ENCODE measurements around the gene RYR1. TPM values are rescaled to one million over a fixed set of nuclear protein-coding genes. Genes with fewer than 3 reads are reported as not detected.
"Not testable (repeated sequence)": the region's sequence is repeated elsewhere in the genome, so short reads cannot be mapped to it uniquely, and the experiment has no call there.

The RYR1 gene
- polyA plus RNA-seq, 3 donors: 5.1 to 6.6 (median 5.2) TPM

- no peak for DNase-seq
Observed at GRCh38 chr19:38616265-38616664, 182.8 kb downstream of the RYR1 start.

- DNase-seq: no peak
Observed at GRCh38 chr19:38617283-38617763, 183.8 kb downstream of the RYR1 start.

- peak; percentile 4 for DNase-seq
Observed at GRCh38 chr19:38617764-38618589, 184.5 kb downstream of the RYR1 start, which contains the start of gene MAP4K1. TSS of gene MAP4K1 (minus strand) at chr19:38617953. CDS start at chr19:38617895, 58 bp downstream.

- peak; percentile 98 for DNase-seq
Observed at GRCh38 chr19:38618590-38619360, 185.3 kb downstream of the RYR1 start, which contains the start of gene EIF3K. TSS of gene EIF3K (plus strand) at chr19:38619188. CDS start at chr19:38619269, 81 bp downstream.

GRCh38 chr19:38619361-38620174 is 186.1 kb downstream of the RYR1 start:
- DNase-seq: no peak

GRCh38 chr19:38624822-38625221 is 191.3 kb downstream of the RYR1 start:
- no peak for DNase-seq

GRCh38 chr19:38626401-38626800 is 192.9 kb downstream of the RYR1 start:
- DNase-seq: no peak

- no peak for DNase-seq
Observed at GRCh38 chr19:38629568-38629967, 196.1 kb downstream of the RYR1 start.

GRCh38 chr19:38631301-38631700 is 197.8 kb downstream of the RYR1 start:
- not testable (repeated sequence) for DNase-seq

GRCh38 chr19:38631811-38632475 is 198.5 kb downstream of the RYR1 start:
- DNase-seq: not testable (repeated sequence)

GRCh38 chr19:38632476-38633213 is 199.2 kb downstream of the RYR1 start:
- no peak for DNase-seq

- no peak for DNase-seq
Observed at GRCh38 chr19:38634757-38635482, 201.4 kb downstream of the RYR1 start.

- DNase-seq: no peak
Observed at GRCh38 chr19:38635483-38636399, 202.2 kb downstream of the RYR1 start.

Other genes starting within 250 kb of the RYR1 start
- gene DPF1, start 209.5 kb upstream of the RYR1 start, polyA plus RNA-seq (ENCODE audit: insufficient read length in 3 of 3): 1 to 10 TPM; 1.2 to 2.9 (median 2.0) TPM
- 10 to 100 TPM in 1 of 3 donors, 1 to 10 TPM in 2; 6.9 to 10.6 (median 8.6) TPM for gene PPP1R14A, start 177.3 kb upstream of the RYR1 start, polyA plus RNA-seq (ENCODE audit: insufficient read length in 3 of 3)
- gene SPINT2, start 169.1 kb upstream of the RYR1 start, polyA plus RNA-seq (ENCODE audit: insufficient read length in 3 of 3): 100 to 1,000 TPM; 371 to 385 (median 383) TPM
- gene C19orf33, start 129.4 kb upstream of the RYR1 start, polyA plus RNA-seq (ENCODE audit: insufficient read length in 3 of 3): 10 to 100 TPM; 10.6 to 11.1 (median 10.9) TPM
- gene YIF1B, start 117.7 kb upstream of the RYR1 start, polyA plus RNA-seq (ENCODE audit: insufficient read length in 3 of 3): 10 to 100 TPM; 35.4 to 45.4 (median 40.4) TPM
- gene KCNK6, start 113.8 kb upstream of the RYR1 start, polyA plus RNA-seq (ENCODE audit: insufficient read length in 3 of 3): 1 to 10 TPM; 3.0 to 4.4 (median 4.2) TPM
- 10 to 100 TPM in 1 of 3 donors, 1 to 10 TPM in 2; 3.7 to 12.1 (median 8.9) TPM for gene CATSPERG, start 97.9 kb upstream of the RYR1 start, polyA plus RNA-seq (ENCODE audit: insufficient read length in 3 of 3)
- 100 to 1,000 TPM; 167 to 187 (median 173) TPM for gene PSMD8, start 59.1 kb upstream of the RYR1 start, polyA plus RNA-seq (ENCODE audit: insufficient read length in 3 of 3)
- gene GGN, start 45.7 kb upstream of the RYR1 start, polyA plus RNA-seq (ENCODE audit: insufficient read length in 3 of 3): 1 to 10 TPM in 1 of 3 donors, under 1 TPM in 2; 0.81 to 1.7 (median 0.88) TPM
- 1 to 10 TPM; 1.2 to 1.5 (median 1.4) TPM for gene SPRED3, start 45.0 kb upstream of the RYR1 start, polyA plus RNA-seq (ENCODE audit: insufficient read length in 3 of 3)
- 10 to 100 TPM; 18.2 to 22.8 (median 19.1) TPM for gene FAM98C, start 30.6 kb upstream of the RYR1 start, polyA plus RNA-seq (ENCODE audit: insufficient read length in 3 of 3)
- gene RASGRP4, start 7.5 kb upstream of the RYR1 start, polyA plus RNA-seq (ENCODE audit: insufficient read length in 3 of 3): under 1 TPM; 0.81 to 0.96 (median 0.84) TPM
- 1 to 10 TPM; 2.6 to 5.6 (median 4.7) TPM for gene MAP4K1, start 184.3 kb downstream of the RYR1 start, polyA plus RNA-seq (ENCODE audit: insufficient read length in 3 of 3)
- gene EIF3K, start 185.5 kb downstream of the RYR1 start, polyA plus RNA-seq (ENCODE audit: insufficient read length in 3 of 3): 100 to 1,000 TPM; 334 to 353 (median 345) TPM
- gene ACTN4, start 214.0 kb downstream of the RYR1 start, polyA plus RNA-seq (ENCODE audit: insufficient read length in 3 of 3): 100 to 1,000 TPM; 701 to 787 (median 742) TPM

All from renal pelvis (tissue), 4 donors.